AG09309 (cell line): ENCODE data around the gene OLAH.

Experiments used
- DNase-seq: peaks from one replicate; pipeline ENCODE4 v3.0.0-alpha.2; 2010; ENCODE audit warnings: low read depth
- H3K4me3 ChIP-seq: 2 replicates; pipeline ENCODE4 v1.5.1; 2011; ENCODE audit warnings: mild to moderate bottlenecking, low read depth, low read length, moderate library complexity; ENCODE audit not compliant: control insufficient read depth
- TF ChIP-seq, protein P1 (sequence below): IDR thresholded peaks from 2 replicates; pipeline ENCODE4 v1.5.1; 2011; ENCODE audit warnings: mild to moderate bottlenecking, low read depth, low read length, inconsistent platforms; ENCODE audit not compliant: insufficient read depth, control insufficient read depth; ENCODE audit errors: missing control alignments

OLAH gene

DNA sequence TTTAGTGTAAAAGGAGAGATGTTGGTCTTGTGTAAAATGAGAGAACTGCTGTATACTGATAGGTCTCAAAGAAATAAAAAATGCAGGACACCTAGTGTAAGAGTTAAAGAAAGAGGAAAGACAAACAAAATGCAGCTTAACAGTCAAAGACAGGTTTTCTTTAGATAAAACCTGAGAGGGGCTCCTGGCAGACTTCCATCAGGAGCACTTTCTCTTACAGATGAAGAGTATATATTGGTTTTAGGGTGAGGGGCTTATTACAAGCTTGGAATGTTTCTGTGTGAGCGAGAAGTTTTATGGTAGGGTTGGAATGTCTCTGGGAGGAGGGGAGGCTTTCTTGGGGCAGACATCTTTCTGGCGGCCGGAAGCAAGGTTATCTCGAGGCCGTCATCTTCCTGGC, 28.6 kb downstream of the OLAH start:
- TF ChIP-seq, protein P1, sequence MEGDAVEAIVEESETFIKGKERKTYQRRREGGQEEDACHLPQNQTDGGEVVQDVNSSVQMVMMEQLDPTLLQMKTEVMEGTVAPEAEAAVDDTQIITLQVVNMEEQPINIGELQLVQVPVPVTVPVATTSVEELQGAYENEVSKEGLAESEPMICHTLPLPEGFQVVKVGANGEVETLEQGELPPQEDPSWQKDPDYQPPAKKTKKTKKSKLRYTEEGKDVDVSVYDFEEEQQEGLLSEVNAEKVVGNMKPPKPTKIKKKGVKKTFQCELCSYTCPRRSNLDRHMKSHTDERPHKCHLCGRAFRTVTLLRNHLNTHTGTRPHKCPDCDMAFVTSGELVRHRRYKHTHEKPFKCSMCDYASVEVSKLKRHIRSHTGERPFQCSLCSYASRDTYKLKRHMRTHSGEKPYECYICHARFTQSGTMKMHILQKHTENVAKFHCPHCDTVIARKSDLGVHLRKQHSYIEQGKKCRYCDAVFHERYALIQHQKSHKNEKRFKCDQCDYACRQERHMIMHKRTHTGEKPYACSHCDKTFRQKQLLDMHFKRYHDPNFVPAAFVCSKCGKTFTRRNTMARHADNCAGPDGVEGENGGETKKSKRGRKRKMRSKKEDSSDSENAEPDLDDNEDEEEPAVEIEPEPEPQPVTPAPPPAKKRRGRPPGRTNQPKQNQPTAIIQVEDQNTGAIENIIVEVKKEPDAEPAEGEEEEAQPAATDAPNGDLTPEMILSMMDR, result no peak
- DNase-seq, result no peak
- no peak overlapping the region for H3K4me3 ChIP-seq

DNA sequence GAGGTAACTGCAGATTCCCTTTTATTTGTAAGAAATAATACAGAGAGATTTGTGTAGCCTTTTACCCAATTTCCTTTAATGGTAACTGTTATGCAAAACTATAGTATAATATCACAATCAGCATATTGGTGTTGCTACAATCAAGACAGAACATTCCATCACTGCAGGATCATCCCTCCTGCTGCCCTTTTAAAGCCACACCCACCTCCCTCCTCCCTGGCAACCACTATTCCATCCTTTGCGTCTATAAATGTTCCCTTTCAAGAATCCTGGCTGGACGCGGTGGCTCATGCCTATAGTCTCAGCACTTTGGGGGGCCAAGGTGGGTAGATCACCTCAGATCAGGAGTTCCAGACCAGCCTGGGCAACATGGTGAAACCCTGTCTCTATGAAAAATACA, 31.7 kb downstream of the OLAH start:
- TF ChIP-seq, protein P1, result no peak
- no peak overlapping the region for H3K4me3 ChIP-seq
- DNase-seq, result no peak

DNA sequence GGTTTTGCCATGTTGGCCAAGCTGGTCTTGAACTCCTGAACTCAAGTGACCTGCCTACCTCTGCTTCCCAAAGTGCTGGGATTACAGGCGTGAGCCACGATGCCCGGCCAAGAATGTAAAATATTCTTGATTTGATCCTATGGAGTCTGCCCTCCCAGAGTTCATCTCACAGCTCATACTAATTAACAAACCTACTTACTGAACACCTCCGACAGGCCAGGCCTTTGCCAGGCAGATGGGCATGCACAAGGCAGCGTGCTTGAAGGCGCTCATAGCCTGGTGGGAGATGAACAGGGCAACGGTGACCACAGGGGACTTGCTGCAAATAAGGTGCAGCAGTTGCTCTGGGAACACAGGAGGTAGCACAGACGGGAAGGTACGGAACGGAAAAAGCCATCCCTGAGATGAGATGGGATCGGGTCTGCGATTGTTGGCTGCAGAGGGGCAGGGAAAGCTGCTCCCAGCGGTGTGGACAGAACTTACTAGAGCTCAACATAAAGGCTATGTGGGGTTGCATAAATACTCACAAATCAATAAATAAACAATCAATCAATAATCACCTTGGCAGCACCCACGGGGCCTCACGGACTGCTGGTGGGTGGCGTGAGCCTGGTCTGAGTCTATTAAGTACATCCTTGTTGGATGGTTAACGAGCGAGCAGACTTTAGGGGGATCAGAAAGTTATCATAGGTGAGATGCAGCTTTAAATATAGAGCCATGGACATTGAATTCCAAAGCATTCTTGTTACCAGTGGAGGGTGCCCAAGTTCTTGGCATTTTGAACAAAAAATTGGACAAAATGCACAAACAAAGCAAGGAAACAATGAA, 40.1 kb downstream of the OLAH start:
- no peak for DNase-seq
- TF ChIP-seq, protein P1, result peak; percentile 25
- peak overlapping the region; percentile 45 for H3K4me3 ChIP-seq

DNA sequence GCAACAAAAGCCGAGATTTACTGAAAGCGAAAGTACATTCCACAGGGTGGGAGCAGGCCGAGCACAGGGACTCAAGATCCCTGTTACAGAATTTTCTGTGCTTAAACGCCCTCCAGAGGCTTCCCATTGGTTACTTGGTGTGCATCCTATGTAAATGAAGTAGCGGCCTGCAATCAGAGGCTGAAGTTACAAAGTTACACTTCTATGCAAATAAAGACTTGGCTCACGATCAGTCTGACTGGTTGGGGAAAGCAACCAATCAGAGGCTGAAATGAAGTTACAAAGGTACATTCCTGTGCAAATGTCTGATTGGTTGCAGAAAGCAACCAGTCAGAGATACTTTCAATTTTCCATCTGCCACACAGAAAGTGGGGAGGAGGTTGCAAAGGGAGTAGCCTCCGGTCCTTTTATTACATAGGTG, 40.8 kb downstream of the OLAH start:
- H3K4me3 ChIP-seq, result peak overlapping the region; percentile 45
- peak; percentile 92 for DNase-seq
- TF ChIP-seq, protein P1, result no peak

DNA sequence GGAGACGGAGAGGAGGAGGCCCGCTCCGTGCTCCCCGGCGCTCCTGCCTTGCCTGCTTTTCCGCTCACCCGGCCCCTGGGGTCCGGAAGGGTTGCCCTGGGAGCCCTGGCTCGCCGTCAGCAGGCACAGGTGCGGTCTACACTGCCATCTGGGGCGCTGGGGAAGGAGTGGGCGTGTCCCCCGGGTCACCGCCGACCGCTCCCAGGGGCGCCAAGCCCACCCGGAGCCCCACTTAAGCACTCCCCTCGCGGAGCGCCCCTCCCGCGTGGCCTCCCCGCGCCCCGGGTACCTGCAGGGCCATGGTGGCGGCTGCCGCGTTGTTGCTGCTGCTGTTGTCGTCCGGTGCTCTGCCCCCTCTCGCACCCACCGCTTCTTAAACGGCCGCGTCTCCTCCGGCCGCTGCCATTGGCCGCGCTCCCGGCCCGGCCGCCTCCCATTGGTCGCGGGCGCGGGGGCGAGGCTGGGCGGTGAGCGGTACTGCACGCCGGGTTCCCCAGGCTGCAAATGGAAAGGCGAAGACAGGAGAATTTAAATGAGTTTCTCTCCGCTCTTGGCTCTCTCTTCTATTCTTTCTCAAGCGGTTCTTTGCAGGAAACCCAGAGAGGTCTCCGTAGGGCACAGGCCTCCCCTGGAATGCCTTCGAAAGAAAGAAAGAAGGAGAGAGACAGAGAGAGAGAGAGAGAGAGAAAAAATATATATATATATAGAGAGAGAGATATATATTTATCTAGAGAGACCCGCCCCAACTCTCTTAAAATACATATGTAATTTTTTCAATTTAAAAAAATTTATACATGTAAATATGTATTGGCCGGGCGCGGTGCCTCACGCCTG, 44.9 kb downstream of the OLAH start, which contains the start of gene ACBD7:
TSS of gene ACBD7 (minus strand) at position 349 of the 834 bp plus-strand sequence. CDS start at position 301, 48 bp downstream.
- TF ChIP-seq, protein P1, result peak; percentile 19
- DNase-seq, result no peak
- H3K4me3 ChIP-seq, result peak within 1 kb of the TSS; percentile 52

DNA sequence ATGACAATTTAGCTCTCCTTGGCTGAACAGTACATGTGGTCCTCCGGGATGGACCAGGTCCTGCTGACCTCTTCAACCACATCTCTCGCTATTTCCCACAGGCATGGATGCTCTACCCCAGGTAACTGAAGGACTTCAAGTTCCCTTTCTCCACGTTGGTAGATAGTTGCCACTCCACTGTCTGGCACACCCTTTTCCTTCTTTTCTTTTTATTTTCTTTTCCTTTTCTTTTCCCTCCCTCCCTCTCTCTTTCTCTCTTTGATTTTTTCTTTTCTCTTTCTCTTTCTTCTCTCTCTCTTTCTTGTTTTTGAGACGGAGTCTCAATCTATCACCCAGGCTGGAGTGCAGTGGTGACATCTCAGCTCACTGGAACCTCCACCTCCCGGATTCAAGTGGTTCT, 47.7 kb downstream of the OLAH start:
- TF ChIP-seq, protein P1, result no peak
- no peak overlapping the region for H3K4me3 ChIP-seq
- DNase-seq, result no peak
